Prostate gland (tissue), 2 donors: ENCODE data around the gene FRA10AC1. TPM values are rescaled to one million over a fixed set of nuclear protein-coding genes. Genes with fewer than 3 reads are reported as not detected.

Experiments
- DNase-seq: peaks from one replicate; pipeline ENCODE4 v3.0.0-alpha.2; 2019; ENCODE audit warnings: low spot score
- H3K27ac ChIP-seq, 2 donors: fragments of 200-600 bp; sonication (generic); 2 replicates each; pipeline ENCODE4 v1.5.1; 2017 to 2019
- H3K27me3 ChIP-seq: fragments of 200-600 bp; sonication (generic); replicated peaks from 2 replicates; pipeline ENCODE4 v1.5.1; 2019; ENCODE audit not compliant: insufficient read depth
- H3K36me3 ChIP-seq, 2 donors: fragments of 200-600 bp; sonication (generic); 1 replicate in 1 of 2; 2 replicates in 1 of 2; pipeline versions ENCODE4 v1.5.1 to v1.8.1; 2017 to 2019
- H3K4me1 ChIP-seq: fragments of 200-600 bp; sonication (generic); replicated peaks from 2 replicates; pipeline ENCODE4 v1.5.1; 2019
- H3K4me3 ChIP-seq, 2 donors: fragments of 200-600 bp; sonication (generic); 2 replicates each; pipeline ENCODE4 v1.5.1; 2017 to 2019
- H3K9me3 ChIP-seq: fragments of 200-600 bp; sonication (generic); 2 replicates; pipeline ENCODE4 v1.5.1; 2017
- POLR2A ChIP-seq: fragments of 450-650 bp; IDR thresholded peaks from one replicate; pipeline ENCODE4 v1.6.1; 2016; ENCODE audit warnings: antibody characterized with exemption, mild to moderate bottlenecking
- POLR2AphosphoS5 ChIP-seq: sonication (generic); formaldehyde crosslinking; IDR thresholded peaks from one replicate; pipeline ENCODE4 v1.6.1; 2017; ENCODE audit warnings: antibody characterized with exemption
- WGBS: methylation state at CpG from one replicate; pipeline ENCODE4 v1.1.5; 2018; 5-methylcytosine and 5-hydroxymethylcytosine counted together
- intact Hi-C: fragments of 100-400 bp; cut with DNase I; formaldehyde crosslinking; loops from one replicate; pipeline ENCODE4 v1.14.2; 2022
- total RNA-seq, 2 donors: library from RNA; depleted of rRNA; stranded (reverse); fragments of >200 nt; gene quantifications; one replicate each; pipeline ENCODE4 v1.1.0, GENCODE V29; 2016
- TF ChIP-seq, protein P1 (sequence below), 4 experiments: fragments of 200-600 bp in 2 of 4; fragments of 450-650 bp in 2 of 4; sonication (generic) in 2 of 4; IDR thresholded peaks; 1 replicate in 3 of 4; 2 replicates in 1 of 4; pipeline ENCODE4 v1.5.1; 2016 to 2019; ENCODE audit warnings: antibody characterized with exemption in 4 of 4, mild to moderate bottlenecking in 2 of 4, moderate library complexity in 2 of 4

The FRA10AC1 gene
- total RNA-seq, 2 donors from 2014 or later = 10.5 to 11.4 TPM

DNA sequence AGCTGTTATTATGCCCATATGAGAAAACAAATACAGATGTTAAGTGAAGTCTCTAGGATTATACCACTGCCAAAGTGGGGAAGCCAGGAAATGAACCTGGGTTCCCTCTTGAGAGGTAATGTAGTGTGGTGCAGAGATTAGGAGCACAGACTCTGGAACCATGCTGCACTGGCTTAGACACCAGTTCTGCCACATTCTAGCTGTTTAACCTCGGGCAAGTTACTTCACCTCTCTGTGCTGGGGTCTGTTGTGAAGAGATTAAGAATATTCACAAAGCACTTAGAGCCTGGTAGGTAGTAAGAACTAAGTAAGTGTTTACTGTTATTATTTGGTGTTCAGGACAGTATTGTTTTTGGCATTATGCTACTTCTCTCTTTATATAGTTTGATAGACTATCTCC lies 48.2 kb downstream of the FRA10AC1 start:
- H3K27me3 ChIP-seq = no peaks in the 10 kb centered on the region
- no peaks in the 10 kb centered on the region for H3K9me3 ChIP-seq
- no peak for DNase-seq
- H3K27ac ChIP-seq = no peak overlapping the region
- no peak overlapping the region for H3K4me3 ChIP-seq
- WGBS = 92% methylated on average over 1 of the region's 1 CpG
- TF ChIP-seq POLR2AphosphoS5 = no peak
- no peak for TF ChIP-seq POLR2A
- TF ChIP-seq, protein P1, sequence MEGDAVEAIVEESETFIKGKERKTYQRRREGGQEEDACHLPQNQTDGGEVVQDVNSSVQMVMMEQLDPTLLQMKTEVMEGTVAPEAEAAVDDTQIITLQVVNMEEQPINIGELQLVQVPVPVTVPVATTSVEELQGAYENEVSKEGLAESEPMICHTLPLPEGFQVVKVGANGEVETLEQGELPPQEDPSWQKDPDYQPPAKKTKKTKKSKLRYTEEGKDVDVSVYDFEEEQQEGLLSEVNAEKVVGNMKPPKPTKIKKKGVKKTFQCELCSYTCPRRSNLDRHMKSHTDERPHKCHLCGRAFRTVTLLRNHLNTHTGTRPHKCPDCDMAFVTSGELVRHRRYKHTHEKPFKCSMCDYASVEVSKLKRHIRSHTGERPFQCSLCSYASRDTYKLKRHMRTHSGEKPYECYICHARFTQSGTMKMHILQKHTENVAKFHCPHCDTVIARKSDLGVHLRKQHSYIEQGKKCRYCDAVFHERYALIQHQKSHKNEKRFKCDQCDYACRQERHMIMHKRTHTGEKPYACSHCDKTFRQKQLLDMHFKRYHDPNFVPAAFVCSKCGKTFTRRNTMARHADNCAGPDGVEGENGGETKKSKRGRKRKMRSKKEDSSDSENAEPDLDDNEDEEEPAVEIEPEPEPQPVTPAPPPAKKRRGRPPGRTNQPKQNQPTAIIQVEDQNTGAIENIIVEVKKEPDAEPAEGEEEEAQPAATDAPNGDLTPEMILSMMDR (IDR thresholded peaks at IDR 0.05) = no peak
- intact Hi-C loops = no loop called here
- no peaks in the 10 kb centered on the region for H3K36me3 ChIP-seq
- H3K4me1 ChIP-seq = no peaks in the 10 kb centered on the region

DNA sequence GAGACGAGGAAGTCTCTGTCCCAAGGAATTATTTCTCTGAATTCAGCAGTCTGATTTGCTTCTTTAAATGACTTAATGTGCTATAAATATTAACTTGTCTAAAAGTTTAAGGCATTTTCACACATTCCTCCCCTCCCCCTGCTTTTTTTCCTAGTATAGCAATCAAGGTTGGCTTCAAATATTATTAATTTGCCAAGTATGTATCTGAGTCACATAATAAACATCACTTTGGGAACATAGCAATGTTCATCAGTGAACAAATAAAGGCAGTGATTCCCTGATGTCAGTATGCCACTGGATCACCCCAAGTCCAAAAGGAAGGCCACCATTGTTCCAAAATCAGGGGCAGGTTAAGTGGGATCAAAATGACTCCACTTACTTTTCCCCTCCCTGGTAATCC lies 49.5 kb downstream of the FRA10AC1 start:
- Histone ChIP-seq H3K27me3 (no peaks in the 10 kb centered on the region), H3K4me1 (no peaks in the 10 kb centered on the region), H3K27ac (no peak overlapping the region), H3K36me3 (no peaks in the 10 kb centered on the region), H3K4me3 (no peak overlapping the region), H3K9me3 (no peaks in the 10 kb centered on the region)
- no peak for DNase-seq
- intact Hi-C loops = no loop called here
- 91% methylated on average over 1 of the region's 1 CpG for WGBS
- no peak for TF ChIP-seq POLR2AphosphoS5
- TF ChIP-seq POLR2A = no peak
- TF ChIP-seq, protein P1 (IDR thresholded peaks at IDR 0.05) = no peak

DNA sequence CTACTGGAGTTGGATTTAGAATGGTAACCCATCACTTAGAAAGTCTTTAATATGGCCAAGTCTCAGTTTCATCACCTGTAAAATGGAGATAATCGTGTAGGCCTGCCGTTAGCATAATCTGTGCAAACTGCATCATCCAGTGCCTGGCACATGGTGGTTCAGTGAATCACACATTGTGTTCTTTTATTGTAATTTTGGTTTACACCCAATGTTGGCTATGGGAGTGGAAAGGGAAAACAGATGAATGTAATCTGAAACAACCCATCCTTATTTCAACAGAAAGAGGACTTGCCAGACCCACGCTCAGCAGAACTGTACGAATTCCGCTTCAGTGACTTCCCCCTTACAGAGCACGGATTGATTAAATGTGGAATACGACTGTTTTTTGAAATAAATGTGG lies 62.6 kb downstream of the FRA10AC1 start:
- TF ChIP-seq, protein P1 (IDR thresholded peaks at IDR 0.05) = no peak
- TF ChIP-seq POLR2A (no peak), POLR2AphosphoS5 (no peak)
- 83% methylated on average over 7 of the region's 7 CpGs for WGBS
- Histone ChIP-seq H3K27me3 (no peaks in the 10 kb centered on the region), H3K9me3 (no peaks in the 10 kb centered on the region), H3K4me3 (no peak overlapping the region), H3K36me3 (no peaks in the 10 kb centered on the region), H3K27ac (no peak overlapping the region), H3K4me1 (no peaks in the 10 kb centered on the region)
- no peak for DNase-seq
- intact Hi-C loops = no loop called here

DNA sequence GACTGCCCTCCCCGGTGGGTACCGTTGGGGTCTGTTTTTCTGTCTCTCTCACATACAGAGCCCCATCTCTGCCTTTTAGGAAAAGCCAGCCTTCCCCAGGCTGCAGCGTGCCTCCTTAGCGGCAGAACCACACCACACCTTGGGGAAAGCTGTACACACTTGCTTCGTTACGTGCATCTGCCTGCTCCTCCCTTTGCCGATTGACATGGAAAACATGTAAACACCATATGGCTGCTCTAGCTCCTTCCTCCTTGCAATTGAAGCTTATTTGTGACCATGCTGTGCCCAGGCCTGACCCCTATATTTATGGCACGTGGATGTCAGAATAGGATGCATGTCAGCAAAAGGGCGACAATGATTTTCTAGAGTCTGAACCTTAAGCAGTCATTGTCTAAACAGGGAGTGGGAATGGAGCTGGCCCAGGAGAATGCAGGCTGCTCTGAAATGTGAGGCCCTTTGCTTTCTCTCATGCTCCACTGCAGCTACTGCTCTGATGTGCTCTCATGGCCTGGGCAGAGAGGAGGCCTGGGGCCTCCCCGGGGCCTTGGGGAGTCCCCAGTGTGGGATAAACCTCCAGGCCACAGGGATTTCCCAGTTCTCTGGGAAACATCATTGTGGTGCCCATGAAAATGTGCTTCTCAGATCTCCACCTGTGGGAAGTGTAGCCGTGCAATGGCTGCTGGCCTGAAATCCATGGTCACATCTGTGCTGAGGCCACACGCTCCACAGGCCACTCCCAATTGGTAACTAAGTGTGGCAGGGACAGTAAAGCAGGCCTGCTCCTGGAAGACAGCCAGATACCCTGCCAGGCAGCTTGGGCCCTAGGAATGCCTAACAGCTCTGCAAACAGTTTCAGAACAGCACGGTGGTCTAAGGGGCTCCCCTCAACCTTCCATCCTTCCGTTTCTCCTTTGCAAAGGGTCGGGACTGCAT lies 71.5 kb downstream of the FRA10AC1 start:
- TF ChIP-seq, protein P1 (IDR thresholded peaks at IDR 0.05) = no peak
- TF ChIP-seq POLR2A (no peak), POLR2AphosphoS5 (no peak)
- DNase-seq = no peak

More for the DNA sequence above, 71.5 kb downstream of the FRA10AC1 start:
- no peak overlapping the region for H3K27ac ChIP-seq
- H3K4me1 ChIP-seq = no peaks in the 10 kb centered on the region
- no peaks in the 10 kb centered on the region for H3K27me3 ChIP-seq
- no peaks in the 10 kb centered on the region for H3K9me3 ChIP-seq
- WGBS = 72% methylated on average over 15 of the region's 15 CpGs
- intact Hi-C loops = no loop called here
- H3K4me3 ChIP-seq = no peak overlapping the region
- H3K36me3 ChIP-seq = no peaks in the 10 kb centered on the region
